ENCODE data around the gene PSMD12.
"Not testable (repeated sequence)": the region's sequence is repeated elsewhere in the genome, so short reads cannot be mapped to it uniquely, and the experiment has no call there.

PSMD12 gene

DNA sequence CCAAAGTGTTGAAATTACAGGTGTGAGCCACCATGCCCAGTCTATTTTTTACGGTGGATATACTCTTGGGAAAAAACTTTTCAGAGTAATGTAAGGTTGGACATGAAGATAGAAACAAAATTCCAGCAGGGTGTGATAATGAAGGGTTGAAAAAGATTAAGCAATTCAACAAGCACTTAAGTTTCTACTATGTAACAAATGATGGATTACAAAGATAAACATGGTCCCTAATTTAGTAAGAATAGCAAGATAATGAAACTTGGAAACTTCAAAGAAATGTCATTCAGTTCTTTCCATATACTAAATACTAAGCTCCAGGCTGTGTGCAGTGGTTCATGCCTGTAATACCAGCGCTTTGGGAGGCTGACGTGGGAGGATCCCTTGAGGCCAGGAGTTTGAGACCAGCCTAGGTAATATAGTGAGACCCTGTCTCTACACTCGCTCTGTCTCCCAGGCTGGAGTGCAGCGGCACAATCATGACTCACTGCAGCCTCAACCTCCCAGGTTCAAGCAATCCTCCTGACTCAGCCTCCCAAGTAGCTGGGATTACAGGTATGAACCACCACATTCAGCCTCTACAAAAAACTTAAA is 31.0 kb downstream of the PSMD12 start:
- no peak overlapping the region for H2AFZ ChIP-seq (ENCODE audit: low read length)
- no peaks in the 10 kb centered on the region for H3K4me1 ChIP-seq (ENCODE audit: insufficient read depth, low read length, severe bottlenecking)
- H3K79me2 ChIP-seq (ENCODE audit: insufficient read depth, low read length): no peaks in the 10 kb centered on the region
- no peak overlapping the region for H3K4me2 ChIP-seq (ENCODE audit: low read length)
- no peaks in the 10 kb centered on the region for H4K20me1 ChIP-seq (ENCODE audit: insufficient read depth, low read length)
- H3K36me3 ChIP-seq (ENCODE audit: insufficient read depth, low read length): peaks cover 8% of the 10 kb centered on the region
- no peaks in the 10 kb centered on the region for H3K27me3 ChIP-seq (ENCODE audit: insufficient read depth, low read length)
- TF ChIP-seq, protein P1, sequence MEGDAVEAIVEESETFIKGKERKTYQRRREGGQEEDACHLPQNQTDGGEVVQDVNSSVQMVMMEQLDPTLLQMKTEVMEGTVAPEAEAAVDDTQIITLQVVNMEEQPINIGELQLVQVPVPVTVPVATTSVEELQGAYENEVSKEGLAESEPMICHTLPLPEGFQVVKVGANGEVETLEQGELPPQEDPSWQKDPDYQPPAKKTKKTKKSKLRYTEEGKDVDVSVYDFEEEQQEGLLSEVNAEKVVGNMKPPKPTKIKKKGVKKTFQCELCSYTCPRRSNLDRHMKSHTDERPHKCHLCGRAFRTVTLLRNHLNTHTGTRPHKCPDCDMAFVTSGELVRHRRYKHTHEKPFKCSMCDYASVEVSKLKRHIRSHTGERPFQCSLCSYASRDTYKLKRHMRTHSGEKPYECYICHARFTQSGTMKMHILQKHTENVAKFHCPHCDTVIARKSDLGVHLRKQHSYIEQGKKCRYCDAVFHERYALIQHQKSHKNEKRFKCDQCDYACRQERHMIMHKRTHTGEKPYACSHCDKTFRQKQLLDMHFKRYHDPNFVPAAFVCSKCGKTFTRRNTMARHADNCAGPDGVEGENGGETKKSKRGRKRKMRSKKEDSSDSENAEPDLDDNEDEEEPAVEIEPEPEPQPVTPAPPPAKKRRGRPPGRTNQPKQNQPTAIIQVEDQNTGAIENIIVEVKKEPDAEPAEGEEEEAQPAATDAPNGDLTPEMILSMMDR (IDR thresholded peaks at IDR 0.05; ENCODE audit: low read length): no peak
- TF ChIP-seq EZH2 (IDR thresholded peaks at IDR 0.05; ENCODE audit: borderline replicate concordance, low read length): no peak
- no peak overlapping the region for H3K9ac ChIP-seq (ENCODE audit: low read length)
- H3K27ac ChIP-seq (ENCODE audit: low read depth, low read length, poor library complexity, severe bottlenecking): no peak overlapping the region
- H3K4me3 ChIP-seq (ENCODE audit: low read depth, low read length, poor library complexity, severe bottlenecking): no peak overlapping the region
- H3K9me3 ChIP-seq (ENCODE audit: low read length): no peaks in the 10 kb centered on the region
- 0 out of 2 replicates have a peak, but pooled peaks cover 6% of the 10 kb centered on the region for H3F3A ChIP-seq (ENCODE audit: insufficient read depth, low read length)
- H3K9me2 ChIP-seq (ENCODE audit: low read depth, low read length): no peaks in the 10 kb centered on the region

DNA sequence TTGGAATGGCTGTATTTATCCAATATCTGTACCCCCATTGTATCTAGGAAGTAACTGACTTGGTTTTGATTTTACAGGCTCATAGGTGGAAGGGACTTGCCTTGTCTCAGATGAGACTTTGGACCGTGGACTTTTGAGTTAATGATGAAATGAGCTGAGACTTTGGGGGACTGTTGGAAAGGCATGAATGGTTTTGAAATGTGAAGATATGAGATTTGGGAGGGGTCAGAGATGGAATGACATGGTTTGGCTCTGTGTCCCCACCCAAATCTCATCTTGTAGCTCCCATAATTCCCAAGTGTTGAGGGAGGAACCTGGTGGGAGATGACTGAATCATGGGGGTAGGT is 34.2 kb downstream of the PSMD12 start:
- H2AFZ ChIP-seq (ENCODE audit: low read length); H3K36me3 ChIP-seq (ENCODE audit: insufficient read depth, low read length); H3K27me3 ChIP-seq (ENCODE audit: insufficient read depth, low read length); H3K4me3 ChIP-seq (ENCODE audit: low read depth, low read length, poor library complexity, severe bottlenecking); H3K9me3 ChIP-seq (ENCODE audit: low read length); H3K27ac ChIP-seq (ENCODE audit: low read depth, low read length, poor library complexity, severe bottlenecking); H3K79me2 ChIP-seq (ENCODE audit: insufficient read depth, low read length); H3K4me1 ChIP-seq (ENCODE audit: insufficient read depth, low read length, severe bottlenecking); H3K9me2 ChIP-seq (ENCODE audit: low read depth, low read length); H4K20me1 ChIP-seq (ENCODE audit: insufficient read depth, low read length); H3K4me2 ChIP-seq (ENCODE audit: low read length); H3K9ac ChIP-seq (ENCODE audit: low read length); H3F3A ChIP-seq (ENCODE audit: insufficient read depth, low read length): not testable (repeated sequence)

DNA sequence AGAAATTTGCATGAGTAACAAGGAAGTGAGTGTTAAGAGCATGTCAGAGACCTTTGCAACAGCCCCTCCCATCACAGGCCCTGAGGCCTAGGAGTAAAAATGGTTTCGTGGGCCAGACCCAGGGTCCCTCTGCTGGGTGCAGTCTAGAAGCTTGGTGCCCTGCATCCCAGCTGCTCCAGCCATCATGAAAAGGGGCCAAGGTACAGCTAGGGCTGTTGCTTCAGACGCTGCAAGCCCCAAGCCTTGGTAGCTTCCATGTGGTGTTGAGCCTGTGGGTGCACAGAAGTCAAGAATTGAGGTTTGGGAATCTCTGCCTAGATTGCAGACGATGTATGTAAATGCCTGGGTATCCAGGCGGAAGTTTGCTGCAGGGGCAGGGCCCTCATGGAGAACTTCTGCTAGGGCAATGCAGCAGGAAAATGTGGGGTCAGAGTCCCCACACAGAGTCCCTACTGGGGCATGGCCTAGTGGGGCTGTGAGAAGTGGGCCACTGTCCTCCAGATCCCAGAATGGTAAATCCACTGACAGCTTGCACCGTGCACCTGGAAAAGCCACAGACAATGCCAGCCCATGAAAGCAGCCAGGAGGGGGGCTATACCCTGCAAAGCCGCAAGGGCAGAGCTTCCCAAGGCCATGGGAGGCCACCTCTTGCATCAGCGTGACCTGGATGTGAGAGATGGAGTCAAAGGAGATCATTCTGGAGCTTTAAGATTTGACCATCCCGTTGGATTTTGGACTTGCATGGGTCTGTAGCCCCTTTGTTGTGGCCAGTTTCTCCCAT is 34.8 kb downstream of the PSMD12 start:
- not testable (repeated sequence) for H3K36me3 ChIP-seq (ENCODE audit: insufficient read depth, low read length)

DNA sequence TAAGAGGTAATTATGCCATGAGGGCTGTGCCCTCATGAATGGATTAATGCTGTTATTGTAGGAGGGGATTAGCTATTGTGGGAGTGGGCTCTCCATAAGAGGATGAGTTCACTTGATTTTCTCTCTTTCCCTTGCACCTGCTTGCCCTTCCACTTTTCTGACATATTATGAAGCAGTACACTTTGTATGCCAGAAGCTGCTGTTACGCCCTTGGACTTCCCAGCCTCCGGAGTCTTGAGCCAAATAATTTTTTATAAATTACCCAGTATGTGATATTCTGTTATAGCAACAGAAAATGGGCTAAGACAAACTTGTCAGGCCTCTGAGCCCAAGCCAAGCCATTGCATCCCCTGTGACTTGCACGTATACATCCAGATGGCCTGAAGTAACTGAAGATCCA is 38.4 kb downstream of the PSMD12 start:
- Histone ChIP-seq H3F3A (ENCODE audit: insufficient read depth, low read length) (no peaks in the 10 kb centered on the region), H4K20me1 (ENCODE audit: insufficient read depth, low read length) (no peaks in the 10 kb centered on the region), H3K4me2 (ENCODE audit: low read length) (no peak overlapping the region), H3K27ac (ENCODE audit: low read depth, low read length, poor library complexity, severe bottlenecking) (no peak overlapping the region), H3K9ac (ENCODE audit: low read length) (no peak overlapping the region), H3K79me2 (ENCODE audit: insufficient read depth, low read length) (no peaks in the 10 kb centered on the region), H3K9me3 (ENCODE audit: low read length) (no peaks in the 10 kb centered on the region), H3K9me2 (ENCODE audit: low read depth, low read length) (no peaks in the 10 kb centered on the region), H3K27me3 (ENCODE audit: insufficient read depth, low read length) (no peaks in the 10 kb centered on the region; the same call in 1 of the 2 replicates), H2AFZ (ENCODE audit: low read length) (no peak overlapping the region), H3K4me3 (ENCODE audit: low read depth, low read length, poor library complexity, severe bottlenecking) (no peak overlapping the region), H3K36me3 (ENCODE audit: insufficient read depth, low read length) (no peaks in the 10 kb centered on the region), H3K4me1 (ENCODE audit: insufficient read depth, low read length, severe bottlenecking) (no peaks in the 10 kb centered on the region)
- TF ChIP-seq, protein P1 (IDR thresholded peaks at IDR 0.05; ENCODE audit: low read length): no peak
- TF ChIP-seq EZH2 (IDR thresholded peaks at IDR 0.05; ENCODE audit: borderline replicate concordance, low read length): no peak

More for the DNA sequence above, 34.8 kb downstream of the PSMD12 start:
- not testable (repeated sequence) for H3K9ac ChIP-seq (ENCODE audit: low read length); H3K4me3 ChIP-seq (ENCODE audit: low read depth, low read length, poor library complexity, severe bottlenecking); H3K4me1 ChIP-seq (ENCODE audit: insufficient read depth, low read length, severe bottlenecking); H3K79me2 ChIP-seq (ENCODE audit: insufficient read depth, low read length); H2AFZ ChIP-seq (ENCODE audit: low read length); H3K9me3 ChIP-seq (ENCODE audit: low read length); H3K27me3 ChIP-seq (ENCODE audit: insufficient read depth, low read length); H3K27ac ChIP-seq (ENCODE audit: low read depth, low read length, poor library complexity, severe bottlenecking); H3K9me2 ChIP-seq (ENCODE audit: low read depth, low read length); H4K20me1 ChIP-seq (ENCODE audit: insufficient read depth, low read length); H3K4me2 ChIP-seq (ENCODE audit: low read length); H3F3A ChIP-seq (ENCODE audit: insufficient read depth, low read length)

DNA sequence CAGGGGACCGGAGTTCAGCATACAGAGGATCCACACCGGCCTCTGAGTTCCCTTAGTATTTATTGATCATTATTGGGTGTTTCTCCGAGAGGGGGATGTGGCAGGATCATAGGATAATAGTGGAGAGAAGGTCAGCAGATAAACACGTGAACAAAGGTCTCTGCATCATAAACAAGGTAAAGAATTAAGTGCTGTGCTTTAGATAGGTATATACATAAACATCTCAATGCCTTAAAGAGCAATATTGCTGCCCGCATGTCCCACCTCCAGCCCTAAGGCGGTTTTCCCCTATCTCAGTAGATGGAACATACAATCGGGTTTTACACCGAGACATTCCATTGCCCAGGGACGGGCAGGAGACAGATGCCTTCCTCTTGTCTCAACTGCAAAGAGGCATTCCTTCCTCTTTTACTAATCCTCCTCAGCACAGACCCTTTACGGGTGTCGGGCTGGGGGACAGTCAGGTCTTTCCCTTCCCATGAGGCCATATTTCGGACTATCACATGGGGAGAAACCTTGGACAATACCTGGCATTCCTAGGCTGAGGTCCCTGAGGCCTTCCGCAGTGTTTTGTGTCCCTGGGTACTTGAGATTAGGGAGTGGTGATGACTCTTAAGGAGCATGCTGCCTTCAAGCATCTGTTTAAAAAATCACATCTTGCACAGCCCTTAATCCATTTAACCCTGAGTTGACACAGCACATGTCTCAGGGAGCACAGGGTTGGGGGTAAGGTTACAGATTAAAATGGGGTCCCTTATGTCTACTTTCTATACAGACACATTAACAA is 39.2 kb downstream of the PSMD12 start:
- not testable (repeated sequence) for H3K4me2 ChIP-seq (ENCODE audit: low read length); H3K9me3 ChIP-seq (ENCODE audit: low read length); H3K36me3 ChIP-seq (ENCODE audit: insufficient read depth, low read length); H3K4me3 ChIP-seq (ENCODE audit: low read depth, low read length, poor library complexity, severe bottlenecking); H3K9ac ChIP-seq (ENCODE audit: low read length); H3K79me2 ChIP-seq (ENCODE audit: insufficient read depth, low read length); H3K27ac ChIP-seq (ENCODE audit: low read depth, low read length, poor library complexity, severe bottlenecking); H3K4me1 ChIP-seq (ENCODE audit: insufficient read depth, low read length, severe bottlenecking); H3K9me2 ChIP-seq (ENCODE audit: low read depth, low read length); H4K20me1 ChIP-seq (ENCODE audit: insufficient read depth, low read length); H2AFZ ChIP-seq (ENCODE audit: low read length); H3K27me3 ChIP-seq (ENCODE audit: insufficient read depth, low read length); H3F3A ChIP-seq (ENCODE audit: insufficient read depth, low read length)
